ENCODE measurements around the gene HACL1. TPM values are rescaled to one million over a fixed set of nuclear protein-coding genes. Genes with fewer than 3 reads are reported as not detected.
A peak's percentile ranks its signal among the peaks of the same experiment; 100 is the strongest.

The HACL1 gene
- total and polyA plus RNA-seq, 10 of the 15 experiments (the other 5 are each of a cell fraction or from before 2014, with no cell fraction given), result 19.4 to 48.7 (median 30.1) TPM

GRCh38 chr3:15636028-15636709 is 34.8 kb upstream of the HACL1 start (continued):
- TF ChIP-seq SMAD1 (IDR thresholded peaks at IDR 0.05; ENCODE audit: low read depth, partially characterized antibody), result no peak
- TF ChIP-seq IKZF2 (IDR thresholded peaks at IDR 0.05), result peak; percentile 23 to 25; a peak in 1 of 4 replicates

DNA sequence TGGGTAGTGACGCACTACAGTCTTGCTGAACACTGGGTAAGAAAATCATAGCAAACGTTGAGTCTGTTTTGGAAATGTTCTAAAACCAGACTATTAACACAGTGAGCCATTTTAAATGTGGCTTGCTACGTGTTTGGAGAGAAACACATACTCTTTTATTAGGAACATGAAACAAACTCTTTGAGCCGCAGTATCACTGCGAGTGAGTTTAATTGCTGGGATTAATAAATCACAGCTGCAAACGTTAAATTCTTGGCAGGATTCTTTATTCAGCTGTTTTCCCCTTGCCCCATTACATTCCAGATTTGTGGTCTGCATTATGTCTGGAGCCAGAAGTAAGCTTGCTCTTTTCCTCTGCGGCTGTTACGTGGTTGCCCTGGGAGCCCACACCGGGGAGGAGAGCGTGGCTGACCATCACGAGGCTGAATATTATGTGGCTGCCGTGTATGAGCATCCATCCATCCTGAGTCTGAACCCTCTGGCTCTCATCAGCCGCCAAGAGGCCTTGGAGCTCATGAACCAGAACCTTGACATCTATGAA is 33.8 kb upstream of the HACL1 start:
- 99% methylated on average over 13 of the region's 13 CpGs for WGBS (ENCODE audit: insufficient coverage, insufficient replicate concordance, low lambda C conversion rate, missing lambda C conversion rate)
- in situ Hi-C loops (cut with MboI), result loop anchor here (5.0 kb wide), 1 partner anchor 172 kb away; no protein-coding TSS in a partner anchor
- ChIA-PET SMC1A (ENCODE audit: uncharacterized antibody, unreplicated experiment) (interaction anchor here (1.1 to 14.5 kb wide), 7 partner anchors 8 to 175 kb away, joined by 3 to 362 read pairs (median 5); no protein-coding TSS in a partner anchor), RAD21 (ENCODE audit: unreplicated experiment) (interaction anchor here (1.3 to 2.7 kb wide), 7 partner anchors 8 to 177 kb away, joined by 3 to 14 read pairs (median 5); partner anchors contain the start of gene ANKRD28), CTCF (interaction anchor here (0.6 to 1.9 kb wide), 10 partner anchors 11 to 543 kb away, joined by 3 to 5 read pairs (median 4); partner anchors contain the start of gene CAPN7), POLR2A (interaction anchor here (1.3 to 2.9 kb wide), 7 partner anchors 11 to 178 kb away, joined by 3 to 10 read pairs (median 7); partner anchors contain the start of gene ANKRD28)
- BruUV-seq (replicated peaks), result no TSS peak
- no peak for FAIRE-seq
- Histone ChIP-seq H3K4me2 (ENCODE audit: control insufficient read depth, insufficient read depth) (no peak overlapping the region), H3K79me2 (ENCODE audit: control insufficient read depth, insufficient read depth, low read length) (no peaks in the 10 kb centered on the region), H4K20me1 (ENCODE audit: control insufficient read depth, insufficient read depth) (no peaks in the 10 kb centered on the region), H3K4me1 (ENCODE audit: control insufficient read depth, insufficient read depth, low read length) (peaks cover 44% of the 10 kb centered on the region), H3K9ac (ENCODE audit: control insufficient read depth, insufficient read depth, low read length) (no peak overlapping the region), H3K9me3 (replicated peaks; ENCODE audit: control insufficient read depth, insufficient read depth, low read length) (peaks cover 6% of the 10 kb centered on the region; the same call in 2 of the 3 replicates), H3K4me3 (no peak overlapping the region), H3K27ac (ENCODE audit: control insufficient read depth, insufficient read depth) (no peak overlapping the region), H2AFZ (ENCODE audit: control insufficient read depth, low read depth, low read length) (no peak overlapping the region), H3K27me3 (replicated peaks in 1 of 2; ENCODE audit: control insufficient read depth in 2 of 2, insufficient read depth in 2 of 2, low read length in 1 of 2) (no peaks in the 10 kb centered on the region), H3K36me3 (ENCODE audit: control insufficient read depth in 2 of 2, insufficient read depth in 2 of 2, low read length in 1 of 2) (no peaks in the 10 kb centered on the region)
- intact Hi-C loops (cut with micrococcal nuclease; ENCODE audit: unreplicated experiment), result loop anchor here (5.0 to 10.0 kb wide), 2 partner anchors 222 to 540 kb away; partner anchors contain the start of gene GALNT15
- no peak for DNase-seq (ENCODE audit: low read depth, low spot score)
- TF ChIP-seq NFXL1 (IDR thresholded peaks at IDR 0.05; ENCODE audit: borderline replicate concordance) (no peak), BACH1 (IDR thresholded peaks at IDR 0.05; ENCODE audit: borderline replicate concordance) (no peak), SIX5 (IDR thresholded peaks at IDR 0.05; ENCODE audit: low read depth, low read length, severe bottlenecking) (no peak)
- TF ChIP-seq, protein P1, sequence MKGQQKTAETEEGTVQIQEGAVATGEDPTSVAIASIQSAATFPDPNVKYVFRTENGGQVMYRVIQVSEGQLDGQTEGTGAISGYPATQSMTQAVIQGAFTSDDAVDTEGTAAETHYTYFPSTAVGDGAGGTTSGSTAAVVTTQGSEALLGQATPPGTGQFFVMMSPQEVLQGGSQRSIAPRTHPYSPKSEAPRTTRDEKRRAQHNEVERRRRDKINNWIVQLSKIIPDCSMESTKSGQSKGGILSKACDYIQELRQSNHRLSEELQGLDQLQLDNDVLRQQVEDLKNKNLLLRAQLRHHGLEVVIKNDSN (IDR thresholded peaks at IDR 0.05; ENCODE audit: borderline replicate concordance, extremely low read length, insufficient read depth, low read depth, low read length), result no peak
- ATAC-seq, result no peak

Data from GM12878 (cell line).